K562 (cell line): ENCODE results near the gene KRT1. TPM values are rescaled to one million over a fixed set of nuclear protein-coding genes. Genes with fewer than 3 reads are reported as not detected.

Experiments used
- ATAC-seq: fragments of 200-7000 bp; cut with Tn5 transposase; 3 replicates; pipeline ENCODE4 v1.9.1; 2020; ENCODE audit warnings: moderate library complexity
- BruUV-seq: library from RNA; stranded (reverse); fragments of 400-500 nt; replicated peaks from 2 replicates; lab custom pipeline; 2021; lab: Mats Ljungman, UMichigan
- CTCF ChIA-PET: fragments of 300-600 bp; formaldehyde crosslinking; extraction: SDS; loops from one replicate; lab custom pipeline; 2021; ENCODE audit warnings: low intra/inter-chr PET ratio; lab: Yijun Ruan, JAX
- POLR2A ChIA-PET: fragments of 300-600, 350-650 bp; sonication (Branson Sonifier 250); formaldehyde crosslinking; extraction: SDS; loops from one replicate; lab custom pipeline; 2021; ENCODE audit warnings: antibody characterized with exemption, inconsistent platforms; lab: Yijun Ruan, JAX
- DNase-seq, 4 experiments: peaks; one replicate each; pipeline versions ENCODE4 v3.0.0 to v3.0.0-alpha.2; 2011 to 2018; ENCODE audit warnings: low spot score in 3 of 4, mixed read lengths in 3 of 4; ENCODE audit errors: extremely low read depth in 1 of 4
- FAIRE-seq: peaks from 2 replicates; lab custom pipeline; 2011; peaks lifted over from hg19 to GRCh38; lab: Jason Lieb, UNC
- H2AFZ ChIP-seq: 2 replicates; pipeline ENCODE4 v1.6.0; 2011; ENCODE audit warnings: low read depth, low read length, control low read depth, inconsistent platforms
- H3K27ac ChIP-seq: fragments of 200-600 bp; 3 replicates; pipeline ENCODE4 v1.8.0; 2011; ENCODE audit warnings: low read depth, mild to moderate bottlenecking, control low read depth, inconsistent platforms, low read length, moderate library complexity, mixed read lengths; ENCODE audit errors: extremely low read depth
- H3K27me3 ChIP-seq, 2 experiments: fragments of 300-600 bp in 1 of 2; 2 replicates in 1 of 2; 3 replicates in 1 of 2; pipeline versions ENCODE4 v1.6.0 to v1.8.0; 2011; ENCODE audit warnings: inconsistent platforms in 2 of 2, low read length in 2 of 2, mild to moderate bottlenecking in 1 of 2, mixed read lengths in 1 of 2, moderate library complexity in 1 of 2; ENCODE audit not compliant: control insufficient read depth in 2 of 2, insufficient read depth in 2 of 2
- H3K36me3 ChIP-seq: fragments of 300-600 bp; 3 replicates; pipeline ENCODE4 v1.8.0; 2011; ENCODE audit warnings: mild to moderate bottlenecking, low read length, inconsistent platforms; ENCODE audit not compliant: control insufficient read depth, insufficient read depth
- H3K4me1 ChIP-seq, 2 experiments: fragments of 200-600 bp in 1 of 2; replicated peaks in 1 of 2; 2 replicates in 1 of 2; 3 replicates in 1 of 2; pipeline versions ENCODE4 v1.5.1 to v1.8.0; 2011; ENCODE audit warnings: inconsistent platforms in 2 of 2, low read length in 2 of 2, mild to moderate bottlenecking in 1 of 2, mixed read lengths in 1 of 2, moderate library complexity in 1 of 2; ENCODE audit not compliant: control insufficient read depth in 2 of 2, insufficient read depth in 2 of 2
- H3K4me2 ChIP-seq: 2 replicates; pipeline ENCODE4 v1.6.1; 2011; ENCODE audit warnings: low read length, control low read depth, inconsistent platforms, mixed read lengths; ENCODE audit not compliant: insufficient read depth
- H3K4me3 ChIP-seq: fragments of 200-600 bp; sonication (generic), shearing (Covaris generic); 2 replicates; pipeline ENCODE4 v1.5.1; 2016; ENCODE audit warnings: control low read depth, inconsistent platforms
- H3K79me2 ChIP-seq: fragments of 200-600 bp; 3 replicates; pipeline ENCODE4 v1.8.0; 2011; ENCODE audit warnings: low read length, inconsistent platforms; ENCODE audit not compliant: control insufficient read depth, insufficient read depth
- H3K9ac ChIP-seq, 2 experiments: 2 replicates each; pipeline versions ENCODE4 v1.6.0 to v1.6.1; 2011; ENCODE audit warnings: low read depth in 2 of 2, low read length in 2 of 2, control low read depth in 1 of 2, inconsistent platforms in 1 of 2, mild to moderate bottlenecking in 1 of 2, mixed read lengths in 1 of 2; ENCODE audit not compliant: insufficient read depth in 1 of 2
- H3K9me1 ChIP-seq: one replicate; pipeline ENCODE4 v1.6.0; 2011; ENCODE audit warnings: inconsistent platforms, mild to moderate bottlenecking, low read length, moderate library complexity; ENCODE audit not compliant: control insufficient read depth, insufficient read depth
- H3K9me3 ChIP-seq: replicated peaks from 2 replicates; pipeline ENCODE4 v1.5.1; 2011; ENCODE audit warnings: low read depth, low read length, inconsistent platforms; ENCODE audit not compliant: control insufficient read depth, insufficient read depth
- H4K20me1 ChIP-seq: replicated peaks from 2 replicates; pipeline ENCODE4 v1.6.1; 2011; ENCODE audit warnings: low read length, inconsistent platforms, mixed read lengths; ENCODE audit not compliant: control insufficient read depth, insufficient read depth
- C11orf30 ChIP-seq: fragments of 450-650 bp; IDR thresholded peaks from 2 replicates; pipeline ENCODE4 v1.6.1; 2016; ENCODE audit warnings: low read depth, mild to moderate bottlenecking
- CEBPG ChIP-seq, 3 experiments: fragments of 200-800 bp in 1 of 3; sonication (Bioruptor generic) in 1 of 3; sonication (generic) in 1 of 3; formaldehyde crosslinking in 1 of 3; IDR thresholded peaks in 2 of 3; conservative IDR thresholded peaks in 1 of 3; 2 replicates each; pipeline versions ENCODE4 v1.6.1 to v1.8.0; 2016 to 2022; ENCODE audit warnings: missing compliant biosample characterization in 2 of 3, missing genetic modification characterization in 2 of 3, mild to moderate bottlenecking in 1 of 3, missing genetic modification reagents in 1 of 3
- CGGBP1 ChIP-seq: fragments of 250-450 bp; sonication (Bioruptor Pico); IDR thresholded peaks from 2 replicates; pipeline ENCODE4 v1.9.0; 2021; ENCODE audit warnings: mild to moderate bottlenecking
- DLX4 ChIP-seq: fragments of 250-450 bp; sonication (Bioruptor Pico); IDR thresholded peaks from 2 replicates; pipeline ENCODE4 v1.6.1; 2021; ENCODE audit warnings: mild to moderate bottlenecking
- ESRRB ChIP-seq: fragments of 250-450 bp; sonication (Bioruptor Pico); IDR thresholded peaks from 2 replicates; pipeline ENCODE4 v1.5.0; 2020; ENCODE audit warnings: mild to moderate bottlenecking, moderate library complexity, borderline replicate concordance
- POU5F1 ChIP-seq: fragments of 150-350 bp; IDR thresholded peaks from 2 replicates; pipeline ENCODE4 v1.6.1; 2014; ENCODE audit warnings: borderline replicate concordance, low read length, low read depth, mild to moderate bottlenecking; ENCODE audit not compliant: partially characterized antibody
- RNF2 ChIP-seq: sonication (generic); IDR thresholded peaks from 2 replicates; pipeline ENCODE4 v1.6.1; 2016
- SAP30 ChIP-seq: fragments of 200-600 bp; sonication (generic); IDR thresholded peaks from 2 replicates; pipeline ENCODE4 v1.6.1; 2012; ENCODE audit warnings: borderline replicate concordance, low read depth, mild to moderate bottlenecking, moderate library complexity, low read length, control low read depth, inconsistent platforms; ENCODE audit not compliant: insufficient read depth, poor library complexity, severe bottlenecking
- WGBS: fragments of 100-300 bp; shearing (Covaris generic); methylation state at CpG from one replicate; pipeline ENCODE4 v1.1.6; 2016; ENCODE audit warnings: low coverage, mixed read lengths; ENCODE audit not compliant: insufficient coverage; ENCODE audit errors: missing lambda C conversion rate; 5-methylcytosine and 5-hydroxymethylcytosine counted together
- in situ Hi-C: fragments of 300-500 bp; cut with MboI; formaldehyde crosslinking; loops from 4 replicates; pipeline ENCODE4 v1.15.0; 2018; ENCODE audit warnings: inconsistent platforms, mixed read lengths
- intact Hi-C: fragments of 100-400 bp; cut with micrococcal nuclease; formaldehyde crosslinking; loops from 2 replicates; pipeline ENCODE4 v1.14.2; 2022
- polyA plus RNA-seq, 8 experiments: library from polyadenylated mRNA; depleted of rRNA in 4 of 8; stranded (reverse) in 5 of 8; unstranded in 3 of 8; fragments of >200 nt; fragmentation: Nextera tagmentation in 2 of 8; fragmentation: Illumina TruSeq in 1 of 8; extraction: Ambion mirVana in 2 of 8; extraction: Trizol in 1 of 8; gene quantifications; 2 replicates each; pipeline versions ENCODE4 v1.2.1 to v1.2.3, GENCODE V29; 2011 to 2014; ENCODE audit warnings: inconsistent platforms in 1 of 8, missing spikeins in 1 of 8
- total RNA-seq, 7 experiments: library from RNA; depleted of rRNA in 6 of 7; stranded (reverse); fragments of >200 nt in 6 of 7; fragmentation: Illumina TruSeq in 2 of 7; extraction: Trizol in 2 of 7; gene quantifications; 2 replicates each; pipeline versions ENCODE4 v1.2.1 to v1.2.3, GENCODE V29; 2011 to 2021; ENCODE audit warnings: low replicate concordance in 1 of 7

KRT1 gene
- total and polyA plus RNA-seq, 9 of the 15 experiments (the other 6 are each of a cell fraction or from before 2014, with no cell fraction given): 0.18 TPM; not detected in 8

GRCh38 chr12:52636592-52637258 is 43.5 kb downstream of the KRT1 start (continued):
- TF ChIP-seq DLX4 (CRISPR knock-in tag) (no peak), CGGBP1 (no peak), C11orf30 (0 out of 2 replicates have a peak, but pooled peaks have one; percentile 23), CEBPG (CRISPR knock-in tag; IDR thresholded peaks at IDR 0.05) (no peak), CEBPG (tag; conservative IDR thresholded peaks at IDR 0.05 in 1 of 2, IDR thresholded peaks at IDR 0.05 in 1 of 2) (peak in 1 of 2 experiments; percentile 23; a peak in 1 of 4 replicates), SAP30 (no peak)

GRCh38 chr12:52636189-52636588 is 44.0 kb downstream of the KRT1 start:
- Histone ChIP-seq H3K27me3 (no peaks in the 10 kb centered on the region), H3K4me1 (peaks cover 4 to 21% of the 10 kb centered on the region in 2 experiments; a peak in 4 of 5 replicates), H3K36me3 (no peaks in the 10 kb centered on the region), H3K9me3 (no peaks in the 10 kb centered on the region), H2AFZ (no peak overlapping the region), H3K27ac (no peak overlapping the region), H3K9ac (peak overlapping the region in 1 of 2 experiments; percentile 22; a peak in 1 of 4 replicates), H4K20me1 (no peaks in the 10 kb centered on the region), H3K4me3 (no peak overlapping the region), H3K9me1 (no peaks in the 10 kb centered on the region), H3K79me2 (no peaks in the 10 kb centered on the region), H3K4me2 (no peak overlapping the region)
- CTCF ChIA-PET: no interaction called here
- TF ChIP-seq RNF2 (no peak), ESRRB (no peak), POU5F1 (peak; percentile 15)
- ATAC-seq: no peak
- in situ Hi-C loops (no loop called here), intact Hi-C loops (no loop called here)
- WGBS: 59% methylated on average over 6 of the region's 6 CpGs
- POLR2A ChIA-PET: interaction anchor here (0.8 to 1.0 kb wide), 3 partner anchors 10 to 25 kb away, joined by 3 read pairs; no protein-coding TSS in a partner anchor
- no peak for DNase-seq
- FAIRE-seq: no peak
- no TSS peak for BruUV-seq
